Measurements from ENCODE around the gene DYDC2. TPM values are rescaled to one million over a fixed set of nuclear protein-coding genes. Genes with fewer than 3 reads are reported as not detected.

DYDC2 gene
- total RNA-seq, 2 experiments from 2014 or later: not detected

- Histone ChIP-seq H3K4me3 (ENCODE audit: low read length) (no peak overlapping the region), H3K9me3 (ENCODE audit: control insufficient read depth in 1 of 2, insufficient read depth in 1 of 2, low read length in 2 of 2) (no peaks in the 10 kb centered on the region), H3K4me1 (ENCODE audit: insufficient read depth, low read length) (peaks cover 19% of the 10 kb centered on the region), H3K27ac (ENCODE audit: low read depth in 1 of 2, low read length in 2 of 2) (no peak overlapping the region), H3K27me3 (ENCODE audit: control insufficient read depth in 1 of 2, insufficient read depth in 2 of 2, low read length in 2 of 2) (no peaks in the 10 kb centered on the region), H3K36me3 (ENCODE audit: insufficient read depth, low read length) (no peaks in the 10 kb centered on the region)
- H3K4me3 Mint-ChIP-seq: no peak overlapping the region
- H3K27ac Mint-ChIP-seq: no peak overlapping the region
- no peak for TF ChIP-seq CTCF (IDR thresholded peaks at IDR 0.05)
- intact Hi-C loops (cut with DNase I, micrococcal nuclease): loop anchor here in 1 of 2 experiments (5.0 kb wide), 1 partner anchor 46 kb away; no protein-coding TSS in a partner anchor
- no peak for ATAC-seq (ENCODE audit: poor library complexity)
- DNase-seq: no peak
- CTCF ChIA-PET: interaction anchor here (0.6 kb wide), 2 partner anchors 66 to 200 kb away, joined by 3 read pairs; no protein-coding TSS in a partner anchor
- H3K36me3 Mint-ChIP-seq (ENCODE audit: low read depth): peaks cover 4% of the 10 kb centered on the region
- POLR2A ChIA-PET: no interaction called here
- H3K9me3 Mint-ChIP-seq: no peaks in the 10 kb centered on the region
- H3K4me1 Mint-ChIP-seq (ENCODE audit: low read depth): peaks cover 67% of the 10 kb centered on the region
- H3K27me3 Mint-ChIP-seq: no peaks in the 10 kb centered on the region
These were observed 55.2 kb downstream of the DYDC2 start for GRCh38 chr10:80411681-80412220.

GRCh38 chr10:80412486-80412885 lies 55.9 kb downstream of the DYDC2 start:
- no peak for TF ChIP-seq CTCF (IDR thresholded peaks at IDR 0.05)
- Histone ChIP-seq H3K36me3 (ENCODE audit: insufficient read depth, low read length) (no peaks in the 10 kb centered on the region), H3K4me3 (ENCODE audit: low read length) (no peak overlapping the region), H3K4me1 (ENCODE audit: insufficient read depth, low read length) (peaks cover 18% of the 10 kb centered on the region), H3K9me3 (ENCODE audit: control insufficient read depth in 1 of 2, insufficient read depth in 1 of 2, low read length in 2 of 2) (no peaks in the 10 kb centered on the region), H3K27me3 (ENCODE audit: control insufficient read depth in 1 of 2, insufficient read depth in 2 of 2, low read length in 2 of 2) (no peaks in the 10 kb centered on the region), H3K27ac (ENCODE audit: low read depth in 1 of 2, low read length in 2 of 2) (no peak overlapping the region)
- Mint-ChIP-seq H3K4me1 (ENCODE audit: low read depth) (peaks cover 65% of the 10 kb centered on the region), H3K27me3 (no peaks in the 10 kb centered on the region), H3K27ac (no peak overlapping the region), H3K4me3 (no peak overlapping the region), H3K36me3 (ENCODE audit: low read depth) (peaks cover 4% of the 10 kb centered on the region), H3K9me3 (no peaks in the 10 kb centered on the region)
- POLR2A ChIA-PET: no interaction called here
- ATAC-seq (ENCODE audit: poor library complexity) (no peak), DNase-seq (no peak)
- CTCF ChIA-PET: interaction anchor here (0.6 to 1.3 kb wide), 2 partner anchors 34 to 66 kb away, joined by 3 read pairs; no protein-coding TSS in a partner anchor
- intact Hi-C loops (cut with DNase I, micrococcal nuclease): loop anchor here in 1 of 2 experiments (5.0 kb wide), 1 partner anchor 45 kb away; no protein-coding TSS in a partner anchor

GRCh38 chr10:80413271-80413996 lies 56.9 kb downstream of the DYDC2 start:
- intact Hi-C loops (cut with DNase I, micrococcal nuclease): loop anchor here in 1 of 2 experiments (5.0 kb wide), 1 partner anchor 44 kb away; no protein-coding TSS in a partner anchor
- Histone ChIP-seq H3K4me1 (ENCODE audit: insufficient read depth, low read length) (peaks cover 11% of the 10 kb centered on the region), H3K4me3 (ENCODE audit: low read length) (no peak overlapping the region), H3K27ac (ENCODE audit: low read depth in 1 of 2, low read length in 2 of 2) (no peak overlapping the region), H3K9me3 (ENCODE audit: control insufficient read depth in 1 of 2, insufficient read depth in 1 of 2, low read length in 2 of 2) (no peaks in the 10 kb centered on the region), H3K27me3 (ENCODE audit: control insufficient read depth in 1 of 2, insufficient read depth in 2 of 2, low read length in 2 of 2) (no peaks in the 10 kb centered on the region), H3K36me3 (ENCODE audit: insufficient read depth, low read length) (no peaks in the 10 kb centered on the region)
- Mint-ChIP-seq H3K27me3 (no peaks in the 10 kb centered on the region), H3K9me3 (no peaks in the 10 kb centered on the region), H3K27ac (peak overlapping the region; percentile 31), H3K4me1 (ENCODE audit: low read depth) (peaks cover 58% of the 10 kb centered on the region), H3K4me3 (no peak overlapping the region), H3K36me3 (ENCODE audit: low read depth) (no peaks in the 10 kb centered on the region)
- CTCF ChIA-PET: interaction anchor here (0.9 to 1.3 kb wide), 2 partner anchors 22 to 35 kb away, joined by 3 read pairs; no protein-coding TSS in a partner anchor
- no peak for TF ChIP-seq CTCF (IDR thresholded peaks at IDR 0.05)
- ATAC-seq (ENCODE audit: poor library complexity) (no peak), DNase-seq (no peak)
- POLR2A ChIA-PET: no interaction called here

Data from CD4-positive, alpha-beta T cell (primary cell).